MM.1S (cell line): ENCODE data around the gene PPP1R15B.

Experiments
- CTCF ChIP-seq: fragments of 300-600 bp; sonication (generic); IDR thresholded peaks from 2 replicates; pipeline ENCODE4 v1.5.1; 2016; ENCODE audit warnings: antibody characterized with exemption, low read length, mixed read lengths
- EZH2 ChIP-seq: fragments of 300-600 bp; sonication (generic); optimal IDR thresholded peaks from 2 replicates; pipeline ENCODE3; 2017; ENCODE audit warnings: low read depth, mild to moderate bottlenecking, antibody characterized with exemption, low read length, mixed read lengths

GRCh38 chr1:204445860-204446412, 34.3 kb upstream of the PPP1R15B start:
- peak; percentile 63 for TF ChIP-seq CTCF
- no peak for TF ChIP-seq EZH2
